HG03457 (cell line): ENCODE data around the gene FAM168A.

Source experiments
- ATAC-seq: cut with Tn5 transposase; IDR thresholded peaks from one replicate; pipeline ENCODE4 v1.9.1; 2021; ENCODE audit warnings: moderate number of reproducible peaks; ENCODE audit not compliant: unreplicated experiment

The FAM168A gene

DNA sequence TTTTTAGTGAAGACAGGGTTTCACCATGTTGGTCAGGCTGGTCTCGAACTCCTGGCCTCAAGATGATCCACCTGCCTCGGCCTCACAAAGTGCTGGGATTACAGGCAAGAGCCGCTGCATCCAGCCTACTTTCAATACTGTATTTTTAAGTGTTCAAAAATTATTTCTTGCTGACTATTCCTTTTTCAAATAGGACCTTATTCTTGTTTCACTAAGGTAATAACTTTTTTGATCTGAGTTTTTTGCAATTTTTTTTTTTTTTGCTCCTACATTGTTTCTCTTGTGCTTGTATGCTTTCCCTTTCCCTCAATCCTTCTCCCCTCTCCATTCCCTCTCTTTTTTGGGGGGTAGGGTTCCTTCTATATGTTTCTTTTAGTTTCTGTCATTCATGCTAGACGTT lies 73.1 kb downstream of the FAM168A start:
- no peak for ATAC-seq

DNA sequence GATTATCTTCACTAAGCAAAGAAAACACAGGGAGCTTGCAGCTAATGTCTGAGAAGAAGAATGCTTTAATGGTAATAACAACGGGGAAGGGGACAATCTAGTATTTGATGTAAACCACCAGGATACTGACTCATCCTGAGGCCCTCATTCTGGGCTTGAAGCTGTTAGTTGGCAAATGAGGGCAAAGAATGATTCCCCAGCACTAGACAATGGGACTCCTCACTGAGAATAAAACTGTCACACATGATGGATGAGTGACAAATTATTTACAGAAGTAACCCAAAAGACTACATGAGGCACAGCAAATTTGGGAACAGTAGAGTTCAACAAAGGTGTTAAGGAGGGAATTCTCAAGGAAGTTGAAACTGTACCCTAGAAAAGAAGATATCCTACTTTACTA lies 76.3 kb downstream of the FAM168A start:
- ATAC-seq, result no peak

DNA sequence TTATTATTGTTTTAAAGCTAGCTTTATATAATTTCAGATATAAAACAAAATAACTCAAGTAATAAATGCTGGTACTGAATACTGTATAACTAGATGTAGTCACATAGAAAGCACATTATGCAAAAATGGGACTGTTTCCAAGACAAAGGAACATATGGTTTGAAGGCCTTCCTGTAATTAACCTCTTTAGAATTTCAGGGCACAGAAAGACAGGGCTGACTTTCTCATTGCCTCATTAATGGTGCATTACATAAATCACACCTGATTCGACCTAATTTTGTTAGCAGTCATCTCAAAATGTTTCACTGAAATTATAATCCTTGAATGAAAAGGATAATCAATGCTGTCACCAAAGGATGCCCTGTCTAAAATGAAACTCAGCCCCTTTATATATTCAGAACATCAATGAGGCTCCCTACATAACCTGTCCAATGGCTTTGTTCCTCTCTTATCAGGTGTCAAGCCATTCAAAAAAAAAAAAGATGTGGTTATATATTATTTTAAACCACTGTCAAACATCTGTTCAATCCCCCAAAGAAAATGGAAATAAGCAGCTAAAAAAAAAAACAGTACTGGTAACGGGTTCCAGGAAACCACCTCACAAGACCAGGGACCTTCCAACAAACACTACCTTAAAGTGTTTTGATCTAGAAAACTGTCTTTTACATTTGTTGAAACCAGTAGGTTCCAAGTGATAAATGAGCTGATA lies 77.4 kb downstream of the FAM168A start:
- ATAC-seq, result no peak

DNA sequence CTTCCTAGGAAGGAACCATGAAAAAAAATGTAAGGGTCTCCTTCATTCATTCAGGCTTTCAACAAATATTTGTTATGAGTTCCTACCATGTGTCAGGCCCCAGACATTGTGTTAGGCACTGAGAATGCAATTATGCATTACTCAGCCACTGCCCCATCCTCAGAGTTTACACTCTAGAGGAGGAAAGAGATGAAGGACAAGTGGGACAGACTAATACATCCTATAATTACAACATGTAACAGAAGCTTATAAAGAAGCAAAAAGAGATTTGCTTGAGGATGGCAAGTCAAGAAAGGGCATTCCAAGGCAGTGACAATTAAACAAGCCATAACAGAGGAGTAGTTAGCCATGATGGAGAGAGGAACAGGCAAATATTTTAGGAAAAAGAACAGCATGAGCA lies 78.6 kb downstream of the FAM168A start:
- no peak for ATAC-seq

- no peak for ATAC-seq
Measured at GRCh38 chr11:73518195-73518594, 79.7 kb downstream of the FAM168A start.

- no peak for ATAC-seq
Measured at GRCh38 chr11:73516080-73516479, 81.8 kb downstream of the FAM168A start.

DNA sequence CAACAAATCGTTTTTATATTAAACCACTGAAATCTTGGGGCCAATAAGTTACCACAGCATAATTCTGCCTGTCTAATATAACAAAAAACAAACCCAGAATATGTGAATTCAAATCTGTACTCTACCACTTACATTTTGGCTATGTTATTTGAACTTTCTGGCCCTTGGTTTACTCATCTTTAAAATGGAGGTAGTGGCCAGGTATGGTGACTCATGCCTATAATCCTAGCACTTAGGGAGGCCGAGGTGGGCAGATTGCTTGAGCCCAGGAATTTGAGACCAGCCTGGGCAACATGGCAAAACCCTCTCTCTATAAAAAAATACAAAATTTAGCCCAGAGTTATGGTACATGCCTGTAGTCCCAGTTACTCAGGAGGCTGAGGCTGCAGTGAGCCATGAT lies 84.2 kb downstream of the FAM168A start:
- ATAC-seq, result no peak

DNA sequence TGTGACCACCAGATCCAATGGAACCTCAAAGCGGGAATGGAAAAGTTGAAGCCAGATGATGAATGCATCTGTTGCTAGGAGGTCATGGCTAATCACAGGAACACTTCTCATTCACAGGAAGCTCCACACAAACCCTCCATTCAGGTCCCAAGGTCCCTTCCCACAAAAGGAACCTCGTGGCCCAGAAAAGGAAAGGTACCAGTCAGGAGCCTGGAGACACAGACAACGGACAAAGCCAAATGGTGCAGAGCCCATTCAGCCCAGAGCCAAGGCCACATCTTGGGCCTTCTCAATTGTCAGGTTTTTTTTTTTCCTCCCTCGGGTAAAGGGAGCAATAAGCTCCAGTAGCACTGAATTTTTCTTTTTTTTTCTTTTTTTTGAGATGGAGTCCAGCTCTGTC lies 87.0 kb downstream of the FAM168A start:
- ATAC-seq, result no peak

DNA sequence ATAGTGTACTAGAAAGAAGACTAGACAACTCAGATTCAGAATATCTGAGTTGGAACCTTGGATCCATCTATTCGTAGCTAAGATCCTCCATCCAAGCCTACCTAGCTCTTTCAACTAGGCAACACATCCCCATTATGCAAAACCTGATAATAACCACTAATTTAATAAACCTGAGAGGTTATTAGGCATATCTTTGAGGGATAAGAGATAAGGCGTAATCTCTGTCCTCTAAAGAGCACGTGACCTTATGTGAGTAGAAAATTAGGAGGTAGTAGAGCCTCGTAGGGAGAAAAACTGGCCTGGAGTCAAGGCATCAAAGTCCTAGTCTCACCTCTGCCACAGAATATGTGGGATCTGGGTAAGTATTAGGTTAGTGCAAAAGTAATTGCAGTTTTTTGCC lies 87.8 kb downstream of the FAM168A start:
- ATAC-seq, result no peak

GRCh38 chr11:73509188-73509587 lies 88.7 kb downstream of the FAM168A start:
- ATAC-seq, result no peak

GRCh38 chr11:73508243-73509176 lies 89.4 kb downstream of the FAM168A start:
- ATAC-seq, result no peak

DNA sequence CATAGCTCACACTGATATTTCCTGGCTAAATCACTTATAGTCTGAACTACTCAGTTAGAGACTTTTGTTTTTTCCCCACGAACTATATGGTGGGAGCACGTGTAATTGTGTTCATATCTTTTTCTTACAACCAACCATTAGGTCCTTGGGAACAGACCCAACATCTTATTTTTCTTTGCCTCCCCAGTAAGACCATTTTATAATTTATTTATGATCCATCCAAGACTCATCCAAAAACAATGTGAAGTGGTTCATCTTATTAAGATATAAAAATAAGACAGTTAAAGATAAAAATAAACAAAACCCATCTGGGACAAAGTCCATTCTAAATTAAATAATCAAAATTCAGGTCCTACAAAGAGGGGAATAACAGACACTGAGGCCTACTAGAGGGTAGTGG lies 90.8 kb downstream of the FAM168A start:
- no peak for ATAC-seq

DNA sequence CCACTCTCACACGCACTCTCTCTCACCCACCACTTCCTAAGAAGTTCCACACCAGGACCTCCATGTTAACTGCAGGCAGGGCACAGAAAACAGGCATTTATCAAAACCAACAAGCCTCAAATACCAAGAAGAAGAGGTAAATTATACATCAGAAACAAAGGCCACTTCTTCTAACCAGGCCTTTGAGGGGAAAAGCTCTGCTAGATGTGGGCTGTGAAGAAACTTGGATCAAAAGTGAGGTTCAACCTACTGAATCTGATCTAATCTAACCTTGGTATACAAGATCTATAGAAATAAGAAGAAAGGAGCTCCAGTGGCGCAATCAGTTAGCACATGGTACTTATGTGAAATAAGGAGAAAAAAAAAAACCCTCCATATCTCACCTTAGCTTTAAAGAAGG lies 91.9 kb downstream of the FAM168A start:
- no peak for ATAC-seq

DNA sequence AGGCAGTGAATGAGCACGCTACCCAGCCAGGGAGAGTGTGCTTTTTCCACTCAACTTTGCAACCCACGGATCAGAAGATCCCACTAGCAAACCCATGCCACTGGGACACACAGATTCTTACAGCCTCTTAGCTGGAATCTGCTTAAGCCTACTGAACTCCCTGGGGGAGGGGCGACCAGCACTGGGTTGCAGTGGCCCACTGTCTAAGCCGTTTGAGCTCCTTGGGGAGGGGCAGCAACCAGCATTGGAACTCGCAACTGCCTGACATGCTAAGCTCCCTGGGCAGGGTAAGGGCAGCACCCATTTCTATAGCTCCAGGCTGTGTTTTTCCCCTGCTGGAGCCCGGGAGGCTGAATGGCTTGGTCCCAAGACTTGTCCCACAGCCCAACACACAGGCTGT lies 99.6 kb downstream of the FAM168A start:
- no peak for ATAC-seq

DNA sequence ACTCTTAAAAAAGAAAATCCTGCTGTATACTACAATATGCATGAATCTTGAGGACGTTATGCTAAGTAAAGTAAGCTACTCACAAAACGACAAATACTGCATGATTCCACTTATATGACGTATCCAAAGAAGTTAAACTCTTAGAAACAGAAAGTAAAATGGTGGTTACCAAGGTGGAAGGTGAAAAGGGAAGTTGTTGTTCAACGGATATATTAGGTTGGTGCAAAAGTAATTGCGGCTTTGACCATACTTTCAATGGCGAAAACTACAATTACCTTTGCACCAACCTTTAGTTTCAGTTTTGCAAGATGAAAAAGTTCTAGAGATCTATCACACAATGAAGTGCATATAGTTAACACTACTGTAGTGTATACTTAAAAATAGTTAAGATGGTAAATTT lies 101.8 kb downstream of the FAM168A start:
- ATAC-seq, result no peak

DNA sequence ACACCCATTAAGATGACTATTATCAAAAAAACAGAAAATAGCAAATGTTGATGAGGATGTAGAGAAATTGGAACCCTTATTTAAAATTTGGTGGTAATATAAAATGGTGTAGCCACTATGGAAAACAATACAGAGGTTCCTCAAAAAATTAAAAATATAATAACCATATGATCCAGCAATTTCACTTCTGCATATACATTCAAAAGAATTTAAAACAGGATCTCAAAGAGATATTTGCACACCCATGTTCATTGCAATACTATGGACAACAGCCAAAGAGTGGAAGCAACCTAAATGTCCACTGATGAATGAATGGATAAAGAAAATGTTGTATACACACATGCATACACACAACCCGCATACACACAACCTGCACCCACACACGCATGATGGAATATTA lies 102.2 kb downstream of the FAM168A start:
- ATAC-seq, result no peak

- no peak for ATAC-seq
Measured at GRCh38 chr11:73493956-73494598, 103.8 kb downstream of the FAM168A start.

DNA sequence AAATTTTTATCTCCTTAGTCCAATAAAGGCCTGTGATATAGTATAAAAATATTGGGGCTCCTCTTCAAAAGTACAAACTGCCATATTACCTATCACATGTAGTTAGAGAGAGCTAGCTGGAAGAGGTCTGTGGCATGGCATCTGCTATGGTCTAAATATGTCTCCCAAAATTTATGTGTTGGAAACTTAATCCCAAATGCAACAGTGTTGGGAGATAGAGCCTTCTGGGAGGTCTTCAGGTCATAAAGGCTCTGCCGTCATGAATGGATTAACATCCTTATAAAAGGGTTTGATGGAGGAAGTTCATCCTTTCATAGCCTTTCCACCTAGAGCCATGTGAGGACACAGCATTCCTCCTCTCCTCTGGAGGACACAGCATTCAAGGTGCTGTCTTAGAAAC lies 116.3 kb downstream of the FAM168A start:
- ATAC-seq, result no peak

DNA sequence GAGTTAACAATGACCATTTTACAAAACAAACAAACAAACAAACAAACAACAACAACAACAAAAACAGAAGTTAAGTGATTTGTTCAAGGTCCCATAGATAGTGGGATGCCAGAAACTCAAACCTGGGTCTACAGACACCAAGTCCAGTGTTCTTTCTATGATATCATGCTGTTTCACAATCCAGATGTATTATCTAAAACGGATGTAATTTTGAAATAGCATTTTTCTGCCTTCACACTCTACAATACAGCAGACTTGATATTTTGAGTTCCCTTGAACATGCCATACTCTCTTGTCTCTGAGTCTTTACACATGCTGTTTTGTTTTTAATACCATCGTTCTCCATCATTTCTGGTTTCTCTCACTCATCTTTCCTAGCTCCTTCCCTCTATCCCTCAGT lies 117.2 kb downstream of the FAM168A start:
- ATAC-seq, result no peak

- ATAC-seq, result no peak
Measured at GRCh38 chr11:73478737-73479347, 119.1 kb downstream of the FAM168A start.

DNA sequence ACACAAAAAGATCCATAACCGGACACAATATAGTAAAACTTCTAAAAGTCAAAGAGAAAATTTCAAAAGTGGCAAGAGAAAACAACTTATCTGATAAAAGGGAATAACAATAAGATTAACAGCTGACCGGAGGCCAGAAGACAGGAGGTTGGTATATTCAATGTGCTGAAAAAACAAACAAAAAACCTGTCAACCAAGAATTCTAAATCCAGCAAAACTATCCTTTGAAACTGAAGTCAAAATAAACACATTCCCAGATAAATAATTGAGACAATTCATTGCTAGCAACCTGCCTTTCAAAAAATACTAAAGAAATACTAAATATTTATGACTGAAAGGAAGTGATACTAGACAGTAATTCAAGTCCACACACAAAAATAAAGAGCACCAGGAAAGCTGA lies 120.4 kb downstream of the FAM168A start:
- ATAC-seq, result no peak
